HG03442 (cell line): Measurements from ENCODE around the gene FLNB.

Experiments used
- ATAC-seq: cut with Tn5 transposase; IDR thresholded peaks from one replicate; pipeline ENCODE4 v1.9.1; 2021; ENCODE audit warnings: mild to moderate bottlenecking, moderate library complexity; ENCODE audit not compliant: unreplicated experiment

The FLNB gene

GRCh38 chr3:58072052-58072762 is 64.0 kb downstream of the FLNB start:
- no peak for ATAC-seq

GRCh38 chr3:58072763-58073130 is 64.5 kb downstream of the FLNB start:
- ATAC-seq: no peak

GRCh38 chr3:58073301-58074108 is 65.3 kb downstream of the FLNB start:
- peak; percentile 29 for ATAC-seq

- ATAC-seq: peak; percentile 43
These were observed 66.0 kb downstream of the FLNB start for GRCh38 chr3:58074116-58074715.

GRCh38 chr3:58074997-58075396 is 66.8 kb downstream of the FLNB start:
- ATAC-seq: no peak

GRCh38 chr3:58077596-58078285 is 69.5 kb downstream of the FLNB start:
- ATAC-seq: no peak

GRCh38 chr3:58078610-58079009 is 70.4 kb downstream of the FLNB start:
- no peak for ATAC-seq

- no peak for ATAC-seq
These were observed 71.6 kb downstream of the FLNB start for GRCh38 chr3:58079773-58080172.

- no peak for ATAC-seq
These were observed 73.8 kb downstream of the FLNB start for GRCh38 chr3:58082047-58082446.

- ATAC-seq: no peak
These were observed 75.9 kb downstream of the FLNB start for GRCh38 chr3:58084166-58084565.

- ATAC-seq: peak; percentile 75
These were observed 76.7 kb downstream of the FLNB start for GRCh38 chr3:58084788-58085543.

- ATAC-seq: peak; percentile 28
These were observed 77.4 kb downstream of the FLNB start for GRCh38 chr3:58085616-58086015.

- ATAC-seq: no peak
These were observed 80.3 kb downstream of the FLNB start for GRCh38 chr3:58088501-58088900.

GRCh38 chr3:58090351-58090750 is 82.1 kb downstream of the FLNB start:
- no peak for ATAC-seq

- ATAC-seq: no peak
These were observed 84.3 kb downstream of the FLNB start for GRCh38 chr3:58092521-58092920.

GRCh38 chr3:58093574-58094195 is 85.5 kb downstream of the FLNB start:
- ATAC-seq: no peak

GRCh38 chr3:58094657-58095056 is 86.4 kb downstream of the FLNB start:
- no peak for ATAC-seq

- ATAC-seq: no peak
These were observed 87.4 kb downstream of the FLNB start for GRCh38 chr3:58095603-58096138.

- ATAC-seq: no peak
These were observed 90.3 kb downstream of the FLNB start for GRCh38 chr3:58098531-58098930.

GRCh38 chr3:58099865-58100264 is 91.6 kb downstream of the FLNB start:
- ATAC-seq: no peak
